ENCODE data around the gene LPCAT3. TPM values are rescaled to one million over a fixed set of nuclear protein-coding genes. Genes with fewer than 3 reads are reported as not detected.

Gene LPCAT3
- total and polyA plus RNA-seq, 5 experiments from 2014 or later: 17.0 to 22.7 (median 18.5) TPM

DNA sequence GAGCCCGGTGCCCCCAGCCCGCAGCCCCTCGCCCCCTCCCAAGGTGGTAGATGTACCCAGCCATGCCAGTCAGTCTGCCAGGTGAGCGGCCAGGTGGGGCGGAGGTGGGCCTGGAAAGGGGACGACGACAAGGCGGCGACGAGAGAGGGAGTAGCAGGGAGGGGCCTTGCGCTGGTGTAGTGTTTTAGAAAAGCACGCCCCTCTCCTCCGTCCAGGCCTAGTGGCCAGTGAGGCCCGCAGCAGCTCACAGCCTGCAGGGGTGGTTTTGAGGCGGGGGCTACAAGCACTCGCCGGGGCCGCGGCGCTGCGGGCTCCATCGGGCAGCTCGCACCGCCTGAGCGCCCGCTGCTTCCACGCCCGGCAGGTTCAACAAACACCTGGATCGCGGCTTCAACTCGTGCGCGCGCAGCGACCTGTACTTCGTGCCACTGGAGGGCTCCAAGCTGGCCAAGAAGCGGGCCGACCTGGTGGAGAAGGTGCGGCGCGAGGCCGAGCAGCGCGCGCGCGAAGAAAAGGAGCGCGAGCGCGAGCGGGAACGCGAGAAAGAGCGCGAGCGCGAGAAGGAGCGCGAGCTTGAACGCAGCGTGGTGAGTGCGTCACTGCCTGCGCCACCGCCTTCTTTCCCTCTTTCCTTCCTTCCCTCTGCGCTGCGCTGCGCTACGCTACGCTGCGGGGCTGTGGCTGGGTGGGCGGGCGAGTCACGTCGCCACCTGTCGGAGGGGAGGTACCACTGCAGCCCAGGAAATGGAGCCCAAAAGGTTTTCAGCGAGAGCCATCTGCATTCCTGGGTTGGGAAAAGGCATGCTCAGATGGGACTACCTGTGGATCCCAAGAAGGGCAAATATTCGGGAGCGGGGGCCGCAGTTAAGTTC lies 80.6 kb downstream of the LPCAT3 start:
- POLR2A ChIA-PET: interaction anchor here (0.8 to 18.4 kb wide), 23 partner anchors 9 to 274 kb away, joined by 3 to 1315 read pairs (median 9); partner anchors contain the start of genes ATN1, CDCA3, COPS7A and EMG1
- peaks cover 0 to 30% (median 0%) of the 10 kb centered on the region in 3 donors for H3K36me3 Mint-ChIP-seq
- no peaks in the 10 kb centered on the region for H3K27me3 Mint-ChIP-seq
- H3K4me1 Mint-ChIP-seq: peaks cover 29 to 53% (median 48%) of the 10 kb centered on the region in 4 donors
- DNase-seq (peak; percentile 87 to 96 (median 92)), ATAC-seq (peak; percentile 85 to 93)
- peak overlapping the region; percentile 72 to 91 (median 86) for H3K4me3 Mint-ChIP-seq
- no peaks in the 10 kb centered on the region for H3K9me3 Mint-ChIP-seq
- peak overlapping the region; percentile 89 to 98 (median 98) for H3K27ac Mint-ChIP-seq

DNA sequence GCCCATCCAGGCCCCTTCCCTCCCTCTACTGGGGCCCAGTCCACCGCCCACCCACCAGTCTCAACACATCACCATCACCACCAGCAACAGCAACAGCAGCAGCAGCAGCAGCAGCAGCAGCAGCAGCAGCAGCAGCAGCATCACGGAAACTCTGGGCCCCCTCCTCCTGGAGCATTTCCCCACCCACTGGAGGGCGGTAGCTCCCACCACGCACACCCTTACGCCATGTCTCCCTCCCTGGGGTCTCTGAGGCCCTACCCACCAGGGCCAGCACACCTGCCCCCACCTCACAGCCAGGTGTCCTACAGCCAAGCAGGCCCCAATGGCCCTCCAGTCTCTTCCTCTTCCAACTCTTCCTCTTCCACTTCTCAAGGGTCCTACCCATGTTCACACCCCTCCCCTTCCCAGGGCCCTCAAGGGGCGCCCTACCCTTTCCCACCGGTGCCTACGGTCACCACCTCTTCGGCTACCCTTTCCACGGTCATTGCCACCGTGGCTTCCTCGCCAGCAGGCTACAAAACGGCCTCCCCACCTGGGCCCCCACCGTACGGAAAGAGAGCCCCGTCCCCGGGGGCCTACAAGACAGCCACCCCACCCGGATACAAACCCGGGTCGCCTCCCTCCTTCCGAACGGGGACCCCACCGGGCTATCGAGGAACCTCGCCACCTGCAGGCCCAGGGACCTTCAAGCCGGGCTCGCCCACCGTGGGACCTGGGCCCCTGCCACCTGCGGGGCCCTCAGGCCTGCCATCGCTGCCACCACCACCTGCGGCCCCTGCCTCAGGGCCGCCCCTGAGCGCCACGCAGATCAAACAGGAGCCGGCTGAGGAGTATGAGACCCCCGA lies 81.4 kb downstream of the LPCAT3 start:
- POLR2A ChIA-PET: interaction anchor here (0.6 to 18.4 kb wide), 26 partner anchors 10 to 314 kb away, joined by 3 to 1315 read pairs (median 8); partner anchors contain the start of genes ATN1, CDCA3, COPS7A and EMG1
- no peaks in the 10 kb centered on the region for H3K27me3 Mint-ChIP-seq
- peak overlapping the region; percentile 91 to 98 (median 98) for H3K27ac Mint-ChIP-seq
- peaks cover 0 to 32% (median 0%) of the 10 kb centered on the region in 3 donors for H3K36me3 Mint-ChIP-seq
- H3K4me1 Mint-ChIP-seq: peaks cover 34 to 55% (median 49%) of the 10 kb centered on the region in 4 donors
- peak in 9 of 10 donors; percentile 50 to 85 (median 66) for DNase-seq
- no peaks in the 10 kb centered on the region for H3K9me3 Mint-ChIP-seq
- peak overlapping the region; percentile 72 to 91 (median 86) for H3K4me3 Mint-ChIP-seq
- ATAC-seq: peak; percentile 34 to 38

DNA sequence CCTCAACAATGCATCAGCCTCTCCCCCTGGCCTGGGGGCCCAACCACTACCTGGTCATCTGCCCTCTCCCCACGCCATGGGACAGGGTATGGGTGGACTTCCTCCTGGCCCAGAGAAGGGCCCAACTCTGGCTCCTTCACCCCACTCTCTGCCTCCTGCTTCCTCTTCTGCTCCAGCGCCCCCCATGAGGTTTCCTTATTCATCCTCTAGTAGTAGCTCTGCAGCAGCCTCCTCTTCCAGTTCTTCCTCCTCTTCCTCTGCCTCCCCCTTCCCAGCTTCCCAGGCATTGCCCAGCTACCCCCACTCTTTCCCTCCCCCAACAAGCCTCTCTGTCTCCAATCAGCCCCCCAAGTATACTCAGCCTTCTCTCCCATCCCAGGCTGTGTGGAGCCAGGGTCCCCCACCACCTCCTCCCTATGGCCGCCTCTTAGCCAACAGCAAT lies 82.1 kb downstream of the LPCAT3 start:
- peak in 1 of 10 donors; percentile 52 for DNase-seq

DNA sequence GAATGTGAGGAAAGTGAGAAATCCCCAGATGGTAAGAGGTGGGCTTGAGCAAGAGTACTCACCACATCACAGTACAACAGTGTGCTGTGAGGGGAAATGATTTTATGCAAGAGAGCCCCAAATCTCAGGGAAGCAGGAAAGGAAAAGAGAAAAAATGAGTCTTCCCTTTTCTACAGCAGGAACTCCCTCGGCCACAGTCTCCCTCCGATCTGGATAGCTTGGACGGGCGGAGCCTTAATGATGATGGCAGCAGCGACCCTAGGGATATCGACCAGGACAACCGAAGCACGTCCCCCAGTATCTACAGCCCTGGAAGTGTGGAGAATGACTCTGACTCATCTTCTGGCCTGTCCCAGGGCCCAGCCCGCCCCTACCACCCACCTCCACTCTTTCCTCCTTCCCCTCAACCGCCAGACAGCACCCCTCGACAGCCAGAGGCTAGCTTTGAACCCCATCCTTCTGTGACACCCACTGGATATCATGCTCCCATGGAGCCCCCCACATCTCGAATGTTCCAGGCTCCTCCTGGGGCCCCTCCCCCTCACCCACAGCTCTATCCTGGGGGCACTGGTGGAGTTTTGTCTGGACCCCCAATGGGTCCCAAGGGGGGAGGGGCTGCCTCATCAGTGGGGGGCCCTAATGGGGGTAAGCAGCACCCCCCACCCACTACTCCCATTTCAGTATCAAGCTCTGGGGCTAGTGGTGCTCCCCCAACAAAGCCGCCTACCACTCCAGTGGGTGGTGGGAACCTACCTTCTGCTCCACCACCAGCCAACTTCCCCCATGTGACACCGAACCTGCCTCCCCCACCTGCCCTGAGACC lies 82.7 kb downstream of the LPCAT3 start:
- H3K4me3 Mint-ChIP-seq: peak overlapping the region in 9 of 10 donors; percentile 40 to 91 (median 50)
- ATAC-seq (no peak), DNase-seq (peak in 1 of 10 donors; percentile 62)
- H3K4me1 Mint-ChIP-seq: peaks cover 34 to 54% (median 53%) of the 10 kb centered on the region in 4 donors
- POLR2A ChIA-PET: interaction anchor here (0.8 to 18.4 kb wide), 11 partner anchors 8 to 83 kb away, joined by 3 to 1315 read pairs (median 12); partner anchors contain the start of genes ATN1, C12orf57, CDCA3 and ENO2
- H3K36me3 Mint-ChIP-seq: peaks cover 0 to 32% (median 0%) of the 10 kb centered on the region in 3 donors
- H3K9me3 Mint-ChIP-seq: no peaks in the 10 kb centered on the region
- no peaks in the 10 kb centered on the region for H3K27me3 Mint-ChIP-seq
- peak overlapping the region; percentile 63 to 98 (median 98) for H3K27ac Mint-ChIP-seq

More for the DNA sequence above, 82.1 kb downstream of the LPCAT3 start:
- H3K27me3 Mint-ChIP-seq: no peaks in the 10 kb centered on the region
- peaks cover 0 to 32% (median 0%) of the 10 kb centered on the region in 3 donors for H3K36me3 Mint-ChIP-seq
- H3K9me3 Mint-ChIP-seq: no peaks in the 10 kb centered on the region
- H3K27ac Mint-ChIP-seq: peak overlapping the region; percentile 91 to 98 (median 98)
- H3K4me3 Mint-ChIP-seq: peak overlapping the region; percentile 72 to 91 (median 86)
- ATAC-seq: no peak
- H3K4me1 Mint-ChIP-seq: peaks cover 34 to 55% (median 49%) of the 10 kb centered on the region in 4 donors
- POLR2A ChIA-PET: interaction anchor here (0.6 to 18.4 kb wide), 16 partner anchors 8 to 313 kb away, joined by 3 to 1315 read pairs (median 6); partner anchors contain the start of genes ATN1, C12orf57, CDCA3 and ENO2

DNA sequence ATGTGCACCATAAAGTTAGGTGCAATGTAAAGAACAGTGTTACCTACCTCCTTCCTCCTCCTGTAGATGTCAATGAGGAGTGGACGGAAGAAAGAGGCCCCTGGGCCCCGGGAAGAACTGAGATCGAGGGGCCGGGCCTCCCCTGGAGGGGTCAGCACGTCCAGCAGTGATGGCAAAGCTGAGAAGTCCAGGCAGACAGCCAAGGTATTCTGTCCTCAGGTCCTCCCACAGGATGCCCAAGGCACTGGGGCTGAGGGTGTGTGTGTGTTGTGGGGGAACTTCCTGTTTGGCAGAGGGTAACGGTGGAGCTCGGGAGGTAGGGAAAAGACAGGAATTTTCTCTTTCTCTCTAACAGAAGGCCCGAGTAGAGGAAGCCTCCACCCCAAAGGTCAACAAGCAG lies 84.2 kb downstream of the LPCAT3 start:
- Mint-ChIP-seq H3K27me3 (no peaks in the 10 kb centered on the region), H3K27ac (peak overlapping the region; percentile 43 to 98 (median 87)), H3K9me3 (no peaks in the 10 kb centered on the region), H3K4me1 (peaks cover 42 to 63% (median 61%) of the 10 kb centered on the region in 4 donors), H3K4me3 (no peak overlapping the region), H3K36me3 (peaks cover 0 to 30% (median 0%) of the 10 kb centered on the region in 3 donors)
- POLR2A ChIA-PET: interaction anchor here (1.0 to 5.0 kb wide), 7 partner anchors 8 to 66 kb away, joined by 3 to 82 read pairs (median 8); partner anchors contain the start of genes ATN1, C12orf57, RNU7-1 and SPSB2
- DNase-seq (peak in 1 of 10 donors; percentile 10), ATAC-seq (no peak)

DNA sequence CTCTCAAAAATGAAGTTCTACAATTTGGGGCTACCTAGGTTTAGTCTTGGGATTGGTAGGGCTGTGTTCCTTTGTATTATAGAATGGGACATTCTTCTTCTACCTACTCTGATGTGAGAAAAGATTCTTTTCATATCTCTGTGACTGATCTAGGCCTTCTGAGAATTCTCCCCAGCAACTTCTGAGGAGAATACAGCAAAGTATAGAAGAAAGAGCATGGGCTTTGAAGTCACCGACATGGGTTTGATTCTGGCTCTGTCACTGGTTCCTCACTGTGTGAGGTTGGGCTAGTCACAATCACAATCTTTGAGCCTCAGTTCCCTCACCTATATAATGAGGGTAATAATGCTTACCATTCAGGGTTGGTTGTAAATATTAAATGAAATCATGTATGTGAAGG lies 85.5 kb downstream of the LPCAT3 start:
- H3K27me3 Mint-ChIP-seq: no peaks in the 10 kb centered on the region
- H3K36me3 Mint-ChIP-seq: peaks cover 0 to 29% (median 0%) of the 10 kb centered on the region in 3 donors
- H3K4me1 Mint-ChIP-seq: peaks cover 44 to 65% (median 63%) of the 10 kb centered on the region in 4 donors
- ATAC-seq (no peak), DNase-seq (peak in 1 of 10 donors; percentile 47)
- peak overlapping the region; percentile 30 to 91 (median 86) for H3K27ac Mint-ChIP-seq
- no peaks in the 10 kb centered on the region for H3K9me3 Mint-ChIP-seq
- H3K4me3 Mint-ChIP-seq: peak overlapping the region in 4 of 10 donors; percentile 31 to 50 (median 46)
- POLR2A ChIA-PET: interaction anchor here (0.7 to 1.4 kb wide), 5 partner anchors 11 to 168 kb away, joined by 3 to 4 read pairs (median 3); partner anchors contain the start of genes C12orf57 and RNU7-1

DNA sequence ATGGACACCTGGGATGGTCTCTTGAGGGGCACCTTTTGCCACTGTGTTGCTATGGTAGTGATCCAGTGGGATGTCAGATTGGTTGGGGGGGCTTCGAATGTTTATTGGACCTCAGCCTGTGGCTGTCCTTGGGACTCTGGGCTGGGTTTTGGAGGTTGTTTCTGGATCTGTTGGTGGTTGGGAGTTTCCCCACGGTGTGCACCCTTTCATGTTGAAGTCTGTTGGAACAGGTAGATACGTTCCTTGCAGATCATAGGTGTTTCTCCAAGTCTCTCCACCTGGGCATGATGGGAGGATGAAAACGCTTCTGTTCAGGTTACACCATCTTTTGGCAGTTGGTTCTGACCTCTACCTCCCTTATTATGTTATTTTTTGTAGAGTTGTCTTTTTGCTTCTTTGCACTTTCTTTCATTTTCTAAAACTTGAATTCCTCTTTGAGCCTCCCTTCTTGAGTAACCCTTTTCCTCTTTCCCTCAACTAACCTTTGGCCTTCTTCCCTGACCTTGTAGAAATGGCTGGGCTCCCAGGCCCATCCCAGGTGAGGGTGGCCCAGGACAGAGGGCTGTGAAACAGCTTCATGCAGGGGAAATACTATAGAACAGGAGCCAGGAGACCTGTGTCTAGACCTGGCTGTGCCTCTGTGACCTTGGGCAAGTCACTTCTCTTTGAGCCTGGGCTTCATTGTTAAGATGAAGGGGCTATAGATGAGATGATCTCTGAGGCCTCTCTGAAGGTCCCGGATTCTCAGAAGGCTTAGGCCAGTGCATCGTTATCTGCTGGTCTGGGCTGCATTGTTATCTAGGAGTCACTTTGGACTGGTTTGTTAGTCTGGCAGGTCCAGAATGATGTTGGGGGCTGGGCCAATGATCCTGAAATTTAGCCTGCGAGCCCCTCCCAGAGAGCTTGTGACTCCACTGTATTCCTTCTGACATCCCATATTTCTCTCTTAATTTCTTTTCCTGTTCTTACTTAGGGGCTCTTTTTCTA lies 88.5 kb downstream of the LPCAT3 start:
- no peaks in the 10 kb centered on the region for H3K9me3 Mint-ChIP-seq
- H3K27ac Mint-ChIP-seq: peak overlapping the region; percentile 73 to 94 (median 91)
- peak overlapping the region; percentile 74 to 91 (median 86) for H3K4me3 Mint-ChIP-seq
- ATAC-seq (peak in 1 of 2 donors; percentile 15), DNase-seq (no peak)
- peaks cover 38 to 57% (median 56%) of the 10 kb centered on the region in 4 donors for H3K4me1 Mint-ChIP-seq
- peaks cover 0 to 9% (median 0%) of the 10 kb centered on the region in 3 donors for H3K36me3 Mint-ChIP-seq
- POLR2A ChIA-PET: interaction anchor here (0.7 to 7.8 kb wide), 7 partner anchors 6 to 79 kb away, joined by 3 to 82 read pairs (median 6); partner anchors contain the start of genes C12orf57, CDCA3 and RNU7-1
- H3K27me3 Mint-ChIP-seq: no peaks in the 10 kb centered on the region

DNA sequence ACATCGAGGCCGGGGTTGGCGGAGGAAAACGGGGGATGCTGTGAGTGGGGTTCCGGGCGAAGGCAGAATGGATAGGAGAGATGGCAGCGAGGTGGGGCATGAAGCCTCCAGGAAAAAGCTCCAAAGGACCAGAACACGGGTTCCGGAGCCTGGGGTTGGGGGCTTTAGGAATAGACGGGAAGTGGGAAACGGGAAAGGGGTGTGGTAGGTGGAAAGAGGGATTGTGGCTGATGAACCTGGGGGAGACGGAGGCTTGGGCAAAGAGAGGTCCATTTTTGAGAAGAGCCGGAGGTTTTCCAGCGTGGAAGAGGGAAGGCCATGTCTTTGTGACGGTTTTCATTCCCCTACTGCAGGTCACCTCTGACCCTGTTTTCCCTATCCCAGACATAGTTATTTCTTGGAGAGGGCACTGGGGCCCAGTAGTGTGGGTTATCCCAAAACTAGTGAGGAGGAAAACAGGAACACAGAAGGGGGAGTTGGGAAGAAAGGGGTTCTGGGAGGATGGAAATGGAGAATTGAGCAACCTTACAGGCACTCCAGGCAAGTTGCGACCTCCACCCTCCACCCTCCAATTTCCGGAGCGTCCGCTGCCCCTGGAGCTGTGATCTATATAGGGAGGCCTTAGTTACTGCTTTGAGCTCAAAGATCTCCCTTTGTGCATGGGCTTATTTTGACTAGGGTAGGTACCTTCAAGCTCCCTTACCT lies 89.4 kb downstream of the LPCAT3 start:
- H3K4me1 Mint-ChIP-seq: peaks cover 41 to 60% (median 57%) of the 10 kb centered on the region in 4 donors
- peaks cover 0 to 7% (median 0%) of the 10 kb centered on the region in 3 donors for H3K36me3 Mint-ChIP-seq
- H3K9me3 Mint-ChIP-seq: no peaks in the 10 kb centered on the region
- H3K4me3 Mint-ChIP-seq: peak overlapping the region; percentile 74 to 91 (median 86)
- DNase-seq: no peak
- no peak for ATAC-seq
- POLR2A ChIA-PET: interaction anchor here (0.7 to 7.8 kb wide), 9 partner anchors 7 to 89 kb away, joined by 3 to 82 read pairs (median 4); partner anchors contain the start of genes C12orf57, LPCAT3, PTPN6 and RNU7-1
- no peaks in the 10 kb centered on the region for H3K27me3 Mint-ChIP-seq
- peak overlapping the region; percentile 88 to 94 (median 92) for H3K27ac Mint-ChIP-seq

DNA sequence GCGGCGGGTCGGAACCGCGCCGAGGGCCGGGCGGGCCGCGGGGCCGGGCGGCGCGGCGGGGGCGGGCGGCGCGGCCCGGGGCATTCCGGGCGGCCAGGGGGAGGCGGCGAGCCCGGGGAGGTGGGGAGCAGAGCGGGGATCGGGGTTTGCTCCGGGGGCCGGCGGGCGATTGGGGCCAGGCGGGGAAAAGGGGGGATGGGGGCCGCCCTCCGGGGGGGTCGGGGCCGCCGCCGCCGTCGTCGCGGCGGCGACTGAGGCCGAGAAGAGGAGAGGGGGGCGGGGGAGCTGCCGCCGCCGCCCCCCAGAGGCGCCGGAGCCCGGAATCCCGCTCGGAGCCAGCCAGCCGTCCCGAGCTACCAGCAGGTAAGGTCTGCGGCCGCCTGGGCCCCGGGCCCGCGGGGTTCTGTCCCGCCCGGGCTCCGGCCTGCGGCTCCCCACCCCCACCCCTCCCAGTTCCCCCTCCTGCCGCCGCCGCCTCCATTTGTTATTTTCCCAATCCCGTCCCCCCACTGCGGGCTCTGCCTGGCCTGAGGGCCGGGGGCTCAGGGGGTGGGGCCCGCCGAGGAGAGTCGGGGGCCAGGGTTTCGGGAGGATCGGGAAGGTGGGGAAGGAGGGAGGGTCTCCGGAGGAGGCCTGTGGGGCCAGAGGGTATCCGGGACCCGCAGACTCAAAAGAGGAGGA lies 90.1 kb downstream of the LPCAT3 start:
- H3K9me3 Mint-ChIP-seq: no peaks in the 10 kb centered on the region
- ATAC-seq (peak; percentile 10 to 24), DNase-seq (no peak)
- peaks cover 39 to 60% (median 56%) of the 10 kb centered on the region in 4 donors for H3K4me1 Mint-ChIP-seq
- H3K27ac Mint-ChIP-seq: peak overlapping the region; percentile 88 to 94 (median 92)
- POLR2A ChIA-PET: interaction anchor here (0.9 to 7.8 kb wide), 9 partner anchors 8 to 90 kb away, joined by 3 to 82 read pairs (median 6); partner anchors contain the start of genes C12orf57, LPCAT3, PTPN6 and RNU7-1
- peaks cover 0 to 10% (median 0%) of the 10 kb centered on the region in 3 donors for H3K36me3 Mint-ChIP-seq
- no peaks in the 10 kb centered on the region for H3K27me3 Mint-ChIP-seq
- peak overlapping the region; percentile 74 to 91 (median 86) for H3K4me3 Mint-ChIP-seq

Measured in naive thymus-derived CD8-positive, alpha-beta T cell (primary cell).